HG03097 (cell line): ENCODE results near the gene HSP90AA1.

Experiments used
- ATAC-seq: cut with Tn5 transposase; IDR thresholded peaks from one replicate; pipeline ENCODE4 v1.9.1; 2021; ENCODE audit not compliant: unreplicated experiment, low FRiP score

The HSP90AA1 gene

DNA sequence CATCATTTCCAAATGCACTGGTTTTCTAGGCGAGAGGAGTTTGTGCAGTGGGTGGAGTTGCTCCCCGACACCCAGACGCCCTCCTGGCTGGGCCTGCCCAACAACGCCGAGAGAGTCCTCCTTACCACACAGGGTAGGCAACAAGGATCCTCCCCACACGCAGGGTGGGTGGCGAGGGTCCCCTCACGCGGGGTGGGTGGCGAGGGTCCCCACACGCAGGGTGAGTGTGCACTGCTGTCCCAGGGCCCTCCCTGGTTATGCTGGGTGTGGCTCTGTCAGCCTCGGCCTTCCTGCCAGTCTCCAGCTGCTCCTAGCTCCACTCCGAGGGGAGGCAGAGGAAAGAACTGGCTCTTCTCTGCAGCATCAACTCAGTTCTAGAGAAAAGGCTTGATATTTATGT is 42.3 kb downstream of the HSP90AA1 start:
- ATAC-seq: no peak

DNA sequence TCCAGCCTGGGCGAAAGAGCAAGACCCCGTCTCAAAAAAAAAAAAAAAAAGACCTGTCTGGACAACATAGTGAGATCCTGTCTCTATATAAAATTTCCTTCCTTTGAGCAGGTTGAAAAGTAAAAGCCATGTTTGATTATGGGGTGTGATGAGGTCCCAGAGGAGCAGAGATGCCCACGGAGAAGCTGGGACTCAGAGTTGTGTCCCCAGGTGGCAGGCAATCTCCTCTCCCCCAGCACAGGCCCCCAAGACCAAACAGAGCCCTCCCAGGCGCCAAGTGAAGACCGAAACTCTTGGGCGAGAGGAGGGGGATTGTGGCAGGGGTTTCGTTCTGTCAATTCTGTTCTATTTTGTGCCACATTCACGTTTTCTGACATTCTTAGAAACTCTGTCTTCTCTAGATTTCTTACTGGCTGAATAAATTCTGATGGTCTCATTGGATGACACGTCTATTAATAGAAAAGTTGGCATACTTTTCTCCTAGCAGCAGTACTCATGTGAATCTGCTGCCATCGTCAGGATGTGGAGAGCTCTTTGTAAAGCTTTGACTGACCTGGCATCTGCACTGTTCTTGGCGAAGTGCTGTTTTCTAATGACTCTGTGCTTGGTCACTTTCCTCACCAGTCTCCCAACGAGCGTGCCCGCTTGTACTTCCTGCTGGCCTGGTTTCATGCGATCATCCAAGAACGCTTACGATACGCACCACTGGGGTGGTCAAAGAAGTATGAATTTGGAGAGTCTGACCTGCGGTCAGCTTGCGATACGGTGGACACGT is 43.4 kb downstream of the HSP90AA1 start:
- ATAC-seq: no peak

DNA sequence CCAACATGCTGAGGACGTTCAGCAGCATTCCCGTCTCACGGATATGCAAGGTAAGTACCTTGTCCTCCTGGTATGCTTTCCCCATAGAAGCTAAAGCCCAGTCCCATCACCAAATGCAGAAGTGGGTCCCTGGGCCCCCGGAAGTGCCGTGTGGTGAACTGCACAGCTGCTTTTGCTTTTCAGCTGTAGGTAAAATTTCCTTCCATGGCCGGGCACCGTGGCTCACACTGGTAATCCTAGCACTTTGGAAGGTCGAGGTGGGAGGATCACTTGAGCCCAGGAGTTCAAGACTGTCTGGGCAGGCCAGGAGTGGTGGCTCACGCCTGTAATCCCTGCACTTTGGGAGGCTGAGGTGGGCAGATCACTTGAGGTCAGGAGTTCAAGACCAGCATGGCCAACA is 44.1 kb downstream of the HSP90AA1 start:
- ATAC-seq: no peak

- no peak for ATAC-seq
Observed at GRCh38 chr14:102040153-102040552, 46.7 kb downstream of the HSP90AA1 start.

GRCh38 chr14:102039157-102039556 is 47.7 kb downstream of the HSP90AA1 start:
- ATAC-seq: no peak

DNA sequence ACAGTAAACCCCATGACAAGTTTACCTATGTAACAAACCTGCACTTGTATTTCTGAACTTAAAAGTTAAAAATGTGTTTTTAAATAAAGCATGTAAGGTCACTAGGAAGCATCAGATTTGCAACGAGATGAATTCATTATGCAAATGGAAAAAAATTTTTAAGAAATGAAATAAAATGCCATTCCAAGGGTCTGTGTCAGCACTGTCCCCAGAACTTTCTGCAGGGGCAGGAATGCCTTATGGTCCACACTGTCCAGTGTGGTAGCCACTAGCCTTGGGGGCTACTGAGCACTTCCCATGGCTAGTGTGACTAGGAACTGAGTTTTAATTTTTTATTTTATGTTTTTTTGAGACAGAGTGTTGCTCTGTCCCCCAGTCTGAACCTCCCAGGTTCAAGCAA is 49.2 kb downstream of the HSP90AA1 start:
- no peak for ATAC-seq

- no peak for ATAC-seq
Observed at GRCh38 chr14:102035914-102036313, 50.9 kb downstream of the HSP90AA1 start.

DNA sequence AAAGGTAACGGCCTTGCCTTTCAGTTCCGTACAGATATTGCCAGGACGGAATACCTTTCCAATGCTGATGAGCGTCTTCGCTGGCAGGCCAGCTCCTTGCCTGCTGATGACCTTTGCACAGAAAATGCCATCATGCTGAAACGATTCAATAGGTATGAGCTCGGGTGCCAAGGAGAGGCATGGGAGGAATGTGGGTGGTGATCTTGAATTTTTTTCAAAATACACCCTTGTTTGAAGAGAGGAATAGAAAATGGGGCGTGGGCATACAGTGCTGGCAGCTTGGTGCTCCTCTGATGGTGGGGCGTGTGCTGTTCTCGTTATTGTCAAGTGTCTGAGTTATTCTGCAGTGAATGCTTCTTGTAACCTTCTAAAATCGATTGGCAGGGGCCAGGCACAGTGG is 52.5 kb downstream of the HSP90AA1 start:
- no peak for ATAC-seq

DNA sequence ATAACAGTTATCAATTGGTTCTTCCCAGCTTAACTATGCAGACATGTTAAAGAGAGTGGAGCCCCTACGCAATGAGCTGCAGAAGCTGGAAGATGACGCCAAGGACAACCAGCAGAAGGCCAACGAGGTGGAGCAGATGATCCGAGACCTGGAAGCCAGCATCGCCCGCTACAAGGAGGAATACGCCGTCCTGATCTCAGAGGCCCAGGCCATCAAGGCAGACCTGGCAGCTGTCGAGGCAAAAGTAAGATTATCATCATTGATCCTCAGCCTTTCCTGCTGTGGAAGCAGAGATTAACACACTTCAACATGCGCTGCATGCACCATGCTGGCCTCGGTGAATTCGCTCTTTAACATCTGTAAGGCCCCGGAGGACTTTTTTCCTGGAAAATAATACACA is 53.6 kb downstream of the HSP90AA1 start:
- ATAC-seq: no peak
